BLaER1 (cell line): Measurements from ENCODE around the gene RPL31.

Source experiments
- H3K27ac ChIP-seq: shearing (Covaris generic); formaldehyde crosslinking; 2 replicates; pipeline ENCODE4 v1.8.1; 2022
- H3K27me3 ChIP-seq: shearing (Covaris generic); formaldehyde crosslinking; 2 replicates; pipeline ENCODE4 v1.8.1; 2022
- H3K36me3 ChIP-seq: shearing (Covaris generic); formaldehyde crosslinking; 2 replicates; pipeline ENCODE4 v1.8.1; 2022
- H3K4me1 ChIP-seq: shearing (Covaris generic); formaldehyde crosslinking; 2 replicates; pipeline ENCODE4 v1.8.1; 2022
- H3K4me2 ChIP-seq: shearing (Covaris generic); formaldehyde crosslinking; 2 replicates; pipeline ENCODE4 v1.8.1; 2022
- H3K4me3 ChIP-seq: shearing (Covaris generic); formaldehyde crosslinking; 2 replicates; pipeline ENCODE4 v1.8.1; 2022
- H3K9ac ChIP-seq: shearing (Covaris generic); formaldehyde crosslinking; 2 replicates; pipeline ENCODE4 v1.8.1; 2022
- H3K9me3 ChIP-seq: shearing (Covaris generic); formaldehyde crosslinking; 2 replicates; pipeline ENCODE4 v1.8.1; 2022
- H4K20me1 ChIP-seq: shearing (Covaris generic); formaldehyde crosslinking; 2 replicates; pipeline ENCODE4 v1.8.1; 2022
- Cebpa-rat ChIP-seq: shearing (Covaris generic); IDR thresholded peaks from 2 replicates; pipeline ENCODE4 v1.8.1; 2022

Gene RPL31

DNA sequence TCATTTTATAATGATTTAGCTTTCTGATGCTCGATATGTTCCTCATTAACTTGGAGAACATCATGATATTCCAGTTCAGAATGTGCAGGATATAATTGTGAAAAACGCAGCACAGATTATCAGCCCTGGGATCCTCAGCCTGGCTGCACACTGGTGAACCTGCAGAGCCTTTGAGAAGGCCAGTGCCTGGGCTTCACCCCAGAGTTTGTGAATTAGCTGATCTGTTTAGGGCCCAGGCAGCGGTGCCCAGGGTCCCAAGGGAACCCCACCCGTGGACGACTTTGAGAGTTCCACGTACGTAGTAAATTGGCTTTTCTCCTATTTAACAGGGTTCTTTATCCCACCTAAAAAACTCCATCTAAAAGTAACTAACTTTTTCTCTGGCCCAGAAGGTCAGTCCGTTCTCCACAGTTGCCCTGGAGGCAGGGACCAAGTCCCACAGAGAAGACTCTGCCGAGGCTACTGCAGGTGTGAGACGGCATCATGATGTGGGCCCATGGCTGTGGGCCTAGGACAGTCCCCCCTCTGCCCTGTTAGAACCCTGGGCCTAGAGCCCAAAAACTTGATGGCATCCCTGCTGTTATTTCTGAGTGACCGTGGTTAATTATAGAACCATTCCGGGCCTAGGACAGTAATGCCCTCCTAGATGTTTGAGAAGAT is 39.6 kb upstream of the RPL31 start:
- Histone ChIP-seq H3K4me2 (no peak overlapping the region), H3K4me3 (no peak overlapping the region), H3K4me1 (no peaks in the 10 kb centered on the region), H3K27me3 (no peaks in the 10 kb centered on the region), H3K9me3 (no peaks in the 10 kb centered on the region), H3K27ac (no peak overlapping the region), H3K9ac (no peak overlapping the region), H3K36me3 (no peaks in the 10 kb centered on the region), H4K20me1 (no peaks in the 10 kb centered on the region)
- TF ChIP-seq Cebpa-rat = no peak

DNA sequence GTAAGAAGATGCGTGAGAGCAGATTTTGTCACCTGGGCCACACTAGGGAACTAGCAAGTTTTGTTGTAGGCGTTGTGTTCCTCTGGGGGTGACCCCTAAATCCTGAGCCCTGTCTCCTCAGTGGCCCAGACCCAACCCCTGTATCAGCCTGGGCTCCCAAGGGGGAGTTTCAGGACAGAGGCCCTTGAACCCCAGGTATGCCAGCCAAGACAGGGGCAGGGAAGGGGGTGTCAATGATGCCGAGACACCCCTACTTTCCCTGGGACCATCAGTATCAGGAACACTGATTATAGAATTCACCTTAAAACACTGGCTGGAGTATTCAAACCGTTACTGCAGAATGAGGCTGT is 39.1 kb upstream of the RPL31 start:
- no peak for TF ChIP-seq Cebpa-rat
- no peaks in the 10 kb centered on the region for H3K4me1 ChIP-seq
- H3K27ac ChIP-seq = no peak overlapping the region
- no peaks in the 10 kb centered on the region for H4K20me1 ChIP-seq
- no peaks in the 10 kb centered on the region for H3K27me3 ChIP-seq
- H3K36me3 ChIP-seq = no peaks in the 10 kb centered on the region
- H3K4me3 ChIP-seq = no peak overlapping the region
- H3K9me3 ChIP-seq = no peaks in the 10 kb centered on the region
- no peak overlapping the region for H3K4me2 ChIP-seq
- no peak overlapping the region for H3K9ac ChIP-seq

GRCh38 chr2:100964222-100964621 is 37.9 kb upstream of the RPL31 start:
- H4K20me1 ChIP-seq = no peaks in the 10 kb centered on the region
- no peaks in the 10 kb centered on the region for H3K9me3 ChIP-seq
- no peak overlapping the region for H3K27ac ChIP-seq
- no peak overlapping the region for H3K9ac ChIP-seq
- no peaks in the 10 kb centered on the region for H3K36me3 ChIP-seq
- no peaks in the 10 kb centered on the region for H3K27me3 ChIP-seq
- no peak overlapping the region for H3K4me3 ChIP-seq
- no peak overlapping the region for H3K4me2 ChIP-seq
- no peak for TF ChIP-seq Cebpa-rat
- H3K4me1 ChIP-seq = no peaks in the 10 kb centered on the region

- no peak for TF ChIP-seq Cebpa-rat
- Histone ChIP-seq H3K36me3 (no peaks in the 10 kb centered on the region), H3K9me3 (no peaks in the 10 kb centered on the region), H3K4me1 (no peaks in the 10 kb centered on the region), H3K27ac (no peak overlapping the region), H3K4me2 (no peak overlapping the region), H3K9ac (no peak overlapping the region), H3K27me3 (no peaks in the 10 kb centered on the region), H4K20me1 (no peaks in the 10 kb centered on the region), H3K4me3 (no peak overlapping the region)
Observed at GRCh38 chr2:100964681-100965169, 37.4 kb upstream of the RPL31 start.

DNA sequence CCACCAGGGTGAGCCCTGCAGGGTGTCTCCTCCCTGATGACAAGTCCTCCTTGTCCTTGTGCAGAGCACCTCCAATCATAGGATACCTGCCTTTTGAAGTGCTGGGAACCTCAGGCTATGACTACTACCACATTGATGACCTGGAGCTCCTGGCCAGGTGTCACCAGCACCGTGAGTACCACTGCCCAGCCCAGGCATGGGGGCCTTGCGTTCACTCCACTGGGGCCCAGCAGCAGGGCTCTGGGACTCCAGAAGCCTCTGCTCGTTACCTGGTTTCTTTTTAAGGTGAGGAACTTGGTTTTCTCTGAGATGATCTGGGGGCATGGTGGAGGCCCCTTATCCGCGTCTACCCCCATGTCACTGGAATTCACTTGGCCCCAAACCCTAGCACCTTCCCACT is 36.5 kb upstream of the RPL31 start:
- Histone ChIP-seq H3K36me3 (no peaks in the 10 kb centered on the region), H3K27ac (no peak overlapping the region), H3K27me3 (no peaks in the 10 kb centered on the region), H3K4me1 (no peaks in the 10 kb centered on the region), H3K9me3 (no peaks in the 10 kb centered on the region), H3K4me2 (no peak overlapping the region), H3K9ac (no peak overlapping the region), H4K20me1 (no peaks in the 10 kb centered on the region), H3K4me3 (no peak overlapping the region)
- TF ChIP-seq Cebpa-rat = no peak

DNA sequence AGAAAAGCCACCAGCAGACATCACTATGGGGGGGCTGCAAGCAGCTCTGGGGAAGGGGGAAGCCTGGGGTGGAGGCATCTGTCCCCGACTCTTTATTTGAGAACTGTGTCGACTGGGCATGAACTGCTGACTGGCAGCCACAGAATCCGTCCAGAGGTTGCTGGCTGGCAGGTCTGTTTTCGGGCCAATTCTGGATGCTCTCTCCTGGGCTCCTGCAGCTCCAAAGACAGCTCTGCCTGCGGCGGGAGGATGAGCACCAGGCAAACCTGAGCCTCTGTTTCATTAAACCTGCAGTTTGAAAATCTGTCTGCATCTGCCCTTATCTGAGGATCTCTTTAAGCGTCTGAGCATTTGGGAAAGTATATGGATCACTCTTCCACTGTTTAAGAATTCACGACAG is 34.4 kb upstream of the RPL31 start:
- Histone ChIP-seq H3K9ac (no peak overlapping the region), H3K4me2 (no peak overlapping the region), H4K20me1 (no peaks in the 10 kb centered on the region), H3K27me3 (no peaks in the 10 kb centered on the region), H3K36me3 (no peaks in the 10 kb centered on the region), H3K4me1 (no peaks in the 10 kb centered on the region), H3K9me3 (no peaks in the 10 kb centered on the region), H3K27ac (no peak overlapping the region), H3K4me3 (no peak overlapping the region)
- TF ChIP-seq Cebpa-rat = no peak

DNA sequence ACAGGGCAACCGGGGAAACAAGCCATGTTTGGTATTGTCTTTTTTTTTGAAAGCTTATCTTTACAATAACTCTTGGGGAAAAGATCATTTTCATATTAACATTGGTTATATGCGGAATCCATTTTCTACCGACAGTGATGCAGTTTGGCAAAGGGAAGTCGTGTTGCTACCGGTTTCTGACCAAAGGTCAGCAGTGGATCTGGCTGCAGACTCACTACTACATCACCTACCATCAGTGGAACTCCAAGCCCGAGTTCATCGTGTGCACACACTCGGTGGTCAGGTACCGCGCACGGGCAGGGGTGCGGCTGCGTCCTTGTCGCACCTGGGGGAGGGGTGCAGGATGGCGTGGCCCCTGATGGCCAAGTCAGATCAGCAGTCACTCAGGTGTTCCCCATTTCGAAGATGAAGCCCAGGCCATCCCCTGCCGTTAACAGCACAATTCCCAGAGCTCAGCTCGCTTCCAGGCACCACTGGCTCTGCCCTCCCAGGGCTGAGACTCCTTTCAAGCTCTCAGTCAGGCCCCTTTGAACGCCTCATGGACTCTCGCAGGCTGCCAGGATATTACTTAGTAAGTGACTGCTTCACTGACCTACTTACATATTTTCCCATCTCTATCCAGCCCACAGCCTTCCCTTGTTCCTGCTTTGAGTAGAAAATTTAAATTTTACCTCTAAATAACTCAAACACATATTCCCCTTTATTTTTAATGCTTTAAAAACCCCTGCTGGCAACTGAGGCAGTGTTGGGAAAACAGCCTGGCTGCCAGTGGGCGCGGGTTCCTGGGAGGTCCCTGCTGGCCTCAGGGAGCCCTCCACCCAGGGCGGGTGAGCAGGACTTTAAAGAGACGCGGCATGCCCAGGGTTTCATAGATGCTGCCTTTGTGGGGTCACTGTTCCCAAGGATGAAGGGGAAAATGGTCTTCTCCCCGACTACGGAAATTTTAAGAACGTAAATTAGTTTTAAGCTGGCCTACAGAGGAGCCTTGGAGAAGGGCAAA is 33.6 kb upstream of the RPL31 start:
- H3K9ac ChIP-seq = no peak overlapping the region
- no peak overlapping the region for H3K4me2 ChIP-seq
- H3K36me3 ChIP-seq = no peaks in the 10 kb centered on the region
- H3K4me1 ChIP-seq = no peaks in the 10 kb centered on the region
- no peaks in the 10 kb centered on the region for H4K20me1 ChIP-seq
- no peaks in the 10 kb centered on the region for H3K27me3 ChIP-seq
- TF ChIP-seq Cebpa-rat = no peak
- no peak overlapping the region for H3K27ac ChIP-seq
- H3K9me3 ChIP-seq = no peaks in the 10 kb centered on the region
- no peak overlapping the region for H3K4me3 ChIP-seq

- H3K36me3 ChIP-seq = no peaks in the 10 kb centered on the region
- H4K20me1 ChIP-seq = no peaks in the 10 kb centered on the region
- no peak overlapping the region for H3K4me3 ChIP-seq
- no peak overlapping the region for H3K4me2 ChIP-seq
- no peak overlapping the region for H3K9ac ChIP-seq
- H3K27ac ChIP-seq = no peak overlapping the region
- no peak for TF ChIP-seq Cebpa-rat
- H3K9me3 ChIP-seq = no peaks in the 10 kb centered on the region
- peaks cover 10% of the 10 kb centered on the region for H3K4me1 ChIP-seq
- no peaks in the 10 kb centered on the region for H3K27me3 ChIP-seq
Observed at GRCh38 chr2:100969998-100970397, 32.1 kb upstream of the RPL31 start.

- H3K9ac ChIP-seq = no peak overlapping the region
- H3K4me1 ChIP-seq = peaks cover 22% of the 10 kb centered on the region
Observed at GRCh38 chr2:100971221-100971620, 30.9 kb upstream of the RPL31 start.

DNA sequence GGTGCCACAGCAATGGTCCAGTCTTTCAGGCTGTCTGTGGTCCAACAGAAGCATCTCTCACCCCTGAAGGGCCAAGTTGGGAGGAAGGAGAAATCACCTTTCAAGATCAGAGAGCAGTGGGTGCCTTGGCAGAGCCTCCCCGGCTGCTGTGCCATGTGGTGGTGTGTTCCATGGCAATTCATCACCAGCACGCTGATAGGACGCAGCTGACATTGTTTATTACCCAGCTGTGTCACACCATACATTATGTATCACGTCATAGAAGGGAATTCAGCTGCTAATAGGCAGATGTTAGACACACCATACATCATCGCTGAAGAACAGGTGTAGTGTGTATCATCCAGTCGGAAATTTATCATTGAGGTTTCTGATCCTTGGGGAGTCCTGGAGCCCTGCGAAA is 29.6 kb upstream of the RPL31 start:
- no peak overlapping the region for H3K9ac ChIP-seq
- H4K20me1 ChIP-seq = no peaks in the 10 kb centered on the region
- no peak overlapping the region for H3K27ac ChIP-seq
- no peaks in the 10 kb centered on the region for H3K36me3 ChIP-seq
- H3K27me3 ChIP-seq = no peaks in the 10 kb centered on the region
- H3K4me3 ChIP-seq = no peak overlapping the region
- no peak for TF ChIP-seq Cebpa-rat
- no peaks in the 10 kb centered on the region for H3K9me3 ChIP-seq
- no peak overlapping the region for H3K4me2 ChIP-seq
- peaks cover 34% of the 10 kb centered on the region for H3K4me1 ChIP-seq

More at GRCh38 chr2:100971221-100971620, 30.9 kb upstream of the RPL31 start:
- Histone ChIP-seq H3K27me3 (no peaks in the 10 kb centered on the region), H3K9me3 (no peaks in the 10 kb centered on the region), H3K36me3 (no peaks in the 10 kb centered on the region), H3K27ac (no peak overlapping the region), H3K4me3 (no peak overlapping the region), H3K4me2 (no peak overlapping the region), H4K20me1 (no peaks in the 10 kb centered on the region)
- no peak for TF ChIP-seq Cebpa-rat
